Measurements from ENCODE around the gene EPHA10. TPM values are rescaled to one million over a fixed set of nuclear protein-coding genes. Genes with fewer than 3 reads are reported as not detected.

The EPHA10 gene
- total RNA-seq, 2 donors from 2014 or later, result 0.22 TPM; not detected in 1

DNA sequence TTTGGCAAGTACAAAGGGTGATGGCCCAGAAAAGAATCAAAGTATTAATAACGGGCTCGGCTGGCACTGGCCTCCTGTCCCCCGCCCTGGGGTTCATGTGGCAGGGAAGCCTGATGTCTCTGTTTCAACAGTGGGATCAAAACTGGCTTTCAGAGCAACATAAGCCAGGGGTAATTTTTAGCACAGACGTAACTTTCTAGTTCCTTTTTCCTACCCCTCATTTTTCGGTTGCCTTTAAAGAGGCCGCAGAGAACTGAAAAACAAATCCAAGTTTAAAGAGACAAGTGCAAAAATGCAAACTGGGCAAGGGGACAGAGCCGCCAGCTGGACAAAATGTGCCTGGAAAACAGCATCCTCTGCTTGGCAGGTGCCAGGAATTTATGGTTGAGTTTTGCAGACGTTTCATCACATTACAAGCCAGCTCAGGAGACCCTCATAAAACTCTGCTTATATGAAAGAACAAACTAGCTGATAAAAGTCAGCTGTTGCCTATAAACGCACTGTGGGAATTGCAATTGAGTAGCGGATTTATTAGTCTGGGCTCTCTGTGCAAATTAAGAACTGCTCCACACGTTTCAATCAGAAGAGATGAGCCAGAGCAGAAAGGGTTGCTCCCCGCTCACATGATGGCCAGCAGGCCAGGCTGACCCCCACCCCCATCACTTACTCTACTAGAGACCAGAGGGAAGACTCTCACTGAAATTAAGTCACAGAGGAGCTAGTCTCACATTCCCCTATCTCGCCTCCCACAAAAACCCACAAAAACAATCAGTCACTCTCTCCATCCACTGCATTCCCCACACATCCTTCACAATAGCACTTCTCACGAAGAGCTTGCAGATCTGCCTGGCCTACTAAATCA lies 88.4 kb downstream of the EPHA10 start:
- H3K4me3 ChIP-seq, result no peak overlapping the region
- no peaks in the 10 kb centered on the region for H3K9me3 ChIP-seq
- H3K36me3 ChIP-seq, result peaks cover 3% of the 10 kb centered on the region
- no peak for DNase-seq (ENCODE audit: low spot score)
- no peaks in the 10 kb centered on the region for H3K4me1 ChIP-seq
- TF ChIP-seq, protein P1, sequence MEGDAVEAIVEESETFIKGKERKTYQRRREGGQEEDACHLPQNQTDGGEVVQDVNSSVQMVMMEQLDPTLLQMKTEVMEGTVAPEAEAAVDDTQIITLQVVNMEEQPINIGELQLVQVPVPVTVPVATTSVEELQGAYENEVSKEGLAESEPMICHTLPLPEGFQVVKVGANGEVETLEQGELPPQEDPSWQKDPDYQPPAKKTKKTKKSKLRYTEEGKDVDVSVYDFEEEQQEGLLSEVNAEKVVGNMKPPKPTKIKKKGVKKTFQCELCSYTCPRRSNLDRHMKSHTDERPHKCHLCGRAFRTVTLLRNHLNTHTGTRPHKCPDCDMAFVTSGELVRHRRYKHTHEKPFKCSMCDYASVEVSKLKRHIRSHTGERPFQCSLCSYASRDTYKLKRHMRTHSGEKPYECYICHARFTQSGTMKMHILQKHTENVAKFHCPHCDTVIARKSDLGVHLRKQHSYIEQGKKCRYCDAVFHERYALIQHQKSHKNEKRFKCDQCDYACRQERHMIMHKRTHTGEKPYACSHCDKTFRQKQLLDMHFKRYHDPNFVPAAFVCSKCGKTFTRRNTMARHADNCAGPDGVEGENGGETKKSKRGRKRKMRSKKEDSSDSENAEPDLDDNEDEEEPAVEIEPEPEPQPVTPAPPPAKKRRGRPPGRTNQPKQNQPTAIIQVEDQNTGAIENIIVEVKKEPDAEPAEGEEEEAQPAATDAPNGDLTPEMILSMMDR (IDR thresholded peaks at IDR 0.05), result no peak
- no peaks in the 10 kb centered on the region for H3K27me3 ChIP-seq
- H3K27ac ChIP-seq, result no peak overlapping the region

DNA sequence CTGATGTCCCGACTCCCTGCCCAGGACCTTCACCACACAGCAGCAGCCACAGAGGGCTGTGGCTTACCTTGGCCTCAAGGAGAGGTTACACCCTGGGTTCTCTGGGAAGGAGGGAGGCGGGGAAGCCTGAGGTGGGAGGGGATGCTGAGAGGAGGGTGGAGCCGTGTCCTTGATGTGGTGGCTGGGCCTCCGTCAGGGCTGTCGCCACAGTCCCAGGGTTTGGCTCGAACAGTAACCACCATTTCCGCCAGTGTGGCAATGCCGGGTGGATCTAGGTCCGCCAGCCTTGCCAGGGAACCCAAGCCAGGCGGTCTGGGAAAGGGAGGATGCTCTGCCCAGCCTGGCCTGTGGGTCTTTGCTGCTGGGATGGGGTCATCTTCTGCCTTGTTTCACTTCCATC lies 91.0 kb downstream of the EPHA10 start:
- Histone ChIP-seq H3K27ac (no peak overlapping the region), H3K27me3 (no peaks in the 10 kb centered on the region), H3K36me3 (no peaks in the 10 kb centered on the region), H3K4me3 (no peak overlapping the region), H3K9me3 (no peaks in the 10 kb centered on the region), H3K4me1 (no peaks in the 10 kb centered on the region)
- no peak for DNase-seq (ENCODE audit: low spot score)
- TF ChIP-seq, protein P1 (IDR thresholded peaks at IDR 0.05), result no peak

DNA sequence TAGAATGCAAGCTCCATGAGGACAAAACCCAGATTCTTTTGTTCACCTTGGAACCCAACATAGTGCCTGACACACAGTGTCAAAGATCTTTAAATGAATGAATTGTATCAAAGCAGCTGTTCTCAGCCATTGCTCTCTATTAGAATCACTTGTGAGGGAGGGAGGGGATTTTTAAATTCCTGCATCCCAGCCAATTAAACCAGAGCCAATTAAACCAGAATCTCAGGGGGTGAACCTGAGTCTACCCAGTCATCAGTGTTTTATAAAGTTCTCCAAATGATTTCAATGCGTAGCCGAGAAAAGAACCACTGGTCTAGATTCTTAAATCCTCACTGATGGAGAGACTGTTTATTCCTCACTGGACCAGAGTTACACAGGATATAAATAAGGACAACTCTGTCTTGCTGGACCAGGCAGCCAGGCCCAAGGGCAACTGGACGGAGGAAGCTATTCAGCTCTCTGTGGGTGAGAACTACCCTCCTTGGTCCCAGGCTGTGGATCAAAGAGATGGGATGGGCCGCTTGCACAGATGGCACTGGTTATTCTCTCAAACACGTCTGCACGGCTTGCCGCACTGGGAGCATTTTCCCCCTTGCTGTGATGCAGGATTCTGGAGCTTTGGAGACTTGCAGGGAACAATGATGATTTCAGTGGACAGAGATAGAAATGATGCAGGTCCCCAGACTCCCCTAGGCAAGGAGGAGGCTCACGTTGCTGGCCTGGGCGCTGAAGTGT lies 92.6 kb downstream of the EPHA10 start:
- no peak overlapping the region for H3K27ac ChIP-seq
- TF ChIP-seq, protein P1 (IDR thresholded peaks at IDR 0.05), result no peak
- no peak overlapping the region for H3K4me3 ChIP-seq
- no peak for DNase-seq (ENCODE audit: low spot score)
- no peaks in the 10 kb centered on the region for H3K27me3 ChIP-seq
- no peaks in the 10 kb centered on the region for H3K9me3 ChIP-seq
- H3K36me3 ChIP-seq, result no peaks in the 10 kb centered on the region
- H3K4me1 ChIP-seq, result no peaks in the 10 kb centered on the region

DNA sequence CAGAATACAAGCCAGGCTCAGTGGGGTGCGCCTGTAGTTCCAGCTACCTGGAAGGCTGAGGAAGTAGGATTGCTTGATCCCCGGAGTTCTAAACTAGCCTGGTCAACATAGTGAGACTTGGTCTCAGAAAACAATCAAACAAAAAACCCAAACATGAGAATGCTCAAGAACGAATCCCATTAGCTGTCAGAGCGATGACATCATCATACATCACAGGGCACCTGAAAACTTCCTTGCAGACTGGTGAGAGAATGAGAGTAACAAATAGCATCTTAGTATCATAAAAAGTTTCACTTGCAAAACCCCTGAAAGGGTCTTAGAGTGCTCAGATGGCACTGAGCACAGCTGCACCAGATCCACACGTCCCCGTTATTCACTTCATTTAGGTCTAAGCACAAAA lies 93.7 kb downstream of the EPHA10 start:
- H3K27ac ChIP-seq, result no peak overlapping the region
- H3K36me3 ChIP-seq, result no peaks in the 10 kb centered on the region
- TF ChIP-seq, protein P1 (IDR thresholded peaks at IDR 0.05), result no peak
- no peaks in the 10 kb centered on the region for H3K9me3 ChIP-seq
- no peaks in the 10 kb centered on the region for H3K27me3 ChIP-seq
- H3K4me3 ChIP-seq, result no peak overlapping the region
- no peak for DNase-seq (ENCODE audit: low spot score)
- H3K4me1 ChIP-seq, result no peaks in the 10 kb centered on the region

DNA sequence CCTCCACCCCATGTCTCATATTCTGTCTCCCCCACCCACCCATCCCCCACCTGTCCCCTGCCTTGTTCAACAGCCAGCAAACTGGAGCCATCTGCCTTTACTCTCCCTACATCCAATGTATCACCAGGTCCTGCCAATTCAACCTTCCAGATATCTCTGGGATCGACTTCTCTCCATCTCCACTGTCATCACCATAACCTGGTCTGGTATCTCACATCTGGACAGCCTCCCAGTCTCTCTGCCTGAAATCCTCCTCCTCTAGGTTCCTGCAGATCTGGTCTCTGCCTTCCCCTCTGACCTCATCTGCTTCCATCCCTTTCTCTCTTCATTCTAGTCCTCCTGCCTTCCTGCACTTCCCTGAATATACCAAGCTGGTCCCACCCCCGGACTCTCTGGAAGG lies 94.8 kb downstream of the EPHA10 start:
- Histone ChIP-seq H3K4me1 (no peaks in the 10 kb centered on the region), H3K4me3 (no peak overlapping the region), H3K27ac (no peak overlapping the region), H3K27me3 (no peaks in the 10 kb centered on the region), H3K9me3 (no peaks in the 10 kb centered on the region), H3K36me3 (no peaks in the 10 kb centered on the region)
- TF ChIP-seq, protein P1 (IDR thresholded peaks at IDR 0.05), result no peak
- no peak for DNase-seq (ENCODE audit: low spot score)
